RCC 7860 (cell line): ENCODE measurements around the gene SOAT2.

Experiments
- DNase-seq: peaks from one replicate; pipeline ENCODE4 v3.0.0-alpha.2; 2015; ENCODE audit warnings: low spot score
- FAIRE-seq: peaks from 2 replicates; lab custom pipeline; 2012; peaks lifted over from hg19 to GRCh38; lab: Jason Lieb, UNC

Gene SOAT2

GRCh38 chr12:53064613-53065436 lies 38.5 kb upstream of the SOAT2 start:
- DNase-seq: no peak
- FAIRE-seq: no peak

- FAIRE-seq: no peak
- DNase-seq: no peak
These were observed 37.8 kb upstream of the SOAT2 start for GRCh38 chr12:53065470-53065869.

- FAIRE-seq: no peak
- peak; percentile 57 for DNase-seq
These were observed 37.0 kb upstream of the SOAT2 start for GRCh38 chr12:53065975-53066931.

GRCh38 chr12:53067074-53067992 lies 36.0 kb upstream of the SOAT2 start:
- FAIRE-seq (no peak), DNase-seq (no peak)

GRCh38 chr12:53067993-53068770 lies 35.1 kb upstream of the SOAT2 start:
- FAIRE-seq (no peak), DNase-seq (no peak)

GRCh38 chr12:53068811-53069585 lies 34.3 kb upstream of the SOAT2 start:
- no peak for DNase-seq
- FAIRE-seq: no peak

GRCh38 chr12:53069621-53070410 lies 33.5 kb upstream of the SOAT2 start:
- no peak for FAIRE-seq
- DNase-seq: no peak

GRCh38 chr12:53070877-53071492 lies 32.3 kb upstream of the SOAT2 start:
- no peak for FAIRE-seq
- DNase-seq: no peak

- DNase-seq: no peak
- FAIRE-seq: no peak
These were observed 31.4 kb upstream of the SOAT2 start for GRCh38 chr12:53071591-53072551.

GRCh38 chr12:53073881-53074280 lies 29.4 kb upstream of the SOAT2 start:
- DNase-seq (no peak), FAIRE-seq (no peak)

GRCh38 chr12:53074283-53074998 lies 28.8 kb upstream of the SOAT2 start:
- no peak for FAIRE-seq

GRCh38 chr12:53074999-53075370 lies 28.3 kb upstream of the SOAT2 start:
- FAIRE-seq (no peak), DNase-seq (no peak)

More at GRCh38 chr12:53074283-53074998, 28.8 kb upstream of the SOAT2 start:
- no peak for DNase-seq

GRCh38 chr12:53076461-53076860 lies 26.8 kb upstream of the SOAT2 start:
- no peak for DNase-seq
- FAIRE-seq: no peak

- no peak for FAIRE-seq
These were observed 26.3 kb upstream of the SOAT2 start for GRCh38 chr12:53077030-53077429.

GRCh38 chr12:53078425-53079225 lies 24.7 kb upstream of the SOAT2 start:
- DNase-seq: no peak
- no peak for FAIRE-seq

More at GRCh38 chr12:53077030-53077429, 26.3 kb upstream of the SOAT2 start:
- DNase-seq: no peak
